Endodermal cell (in vitro differentiated cells): Measurements from ENCODE around the gene DUSP19. TPM values are rescaled to one million over a fixed set of nuclear protein-coding genes. Genes with fewer than 3 reads are reported as not detected.

Experiments
- DNase-seq: peaks from one replicate; pipeline ENCODE4 v3.0.0-alpha.2; 2017
- H3K27ac ChIP-seq: 2 replicates; pipeline ENCODE4 v1.5.1; 2013; ENCODE audit warnings: mild to moderate bottlenecking, low read depth, low read length, moderate library complexity
- H3K27me3 ChIP-seq: 2 replicates; pipeline ENCODE4 v1.6.1; 2013; ENCODE audit warnings: mild to moderate bottlenecking, low read length, moderate library complexity; ENCODE audit not compliant: insufficient read depth, control insufficient read depth, poor library complexity, severe bottlenecking
- H3K36me3 ChIP-seq: 2 replicates; pipeline ENCODE4 v1.7.0; 2013; ENCODE audit warnings: mild to moderate bottlenecking, low read length, moderate library complexity; ENCODE audit not compliant: control insufficient read depth, insufficient read depth
- H3K4me1 ChIP-seq: one replicate; pipeline ENCODE4 v1.7.0; 2013; ENCODE audit warnings: low read length; ENCODE audit not compliant: control insufficient read depth, insufficient read depth
- H3K4me3 ChIP-seq: 2 replicates; pipeline ENCODE4 v1.5.1; 2013; ENCODE audit warnings: mild to moderate bottlenecking, low read length, moderate library complexity
- H3K9ac ChIP-seq: 2 replicates; pipeline ENCODE4 v1.6.1; 2013; ENCODE audit warnings: mild to moderate bottlenecking, low read length, moderate library complexity; ENCODE audit not compliant: poor library complexity, severe bottlenecking; ENCODE audit errors: extremely low read depth
- H3K9me3 ChIP-seq: 2 replicates; pipeline ENCODE4 v1.6.1; 2013; ENCODE audit warnings: mild to moderate bottlenecking, low read length, moderate library complexity; ENCODE audit not compliant: control insufficient read depth
- H3K27ac Mint-ChIP-seq: 2 replicates; pipeline ENCODE4 v1.8.0; 2020; ENCODE audit warnings: mixed read lengths
- H3K27me3 Mint-ChIP-seq: 2 replicates; pipeline ENCODE4 v1.8.0; 2021; ENCODE audit warnings: mild to moderate bottlenecking, mixed read lengths; ENCODE audit not compliant: insufficient read depth
- H3K36me3 Mint-ChIP-seq: 2 replicates; pipeline ENCODE4 v1.8.0; 2020; ENCODE audit warnings: low read depth, mixed read lengths
- H3K4me1 Mint-ChIP-seq: 2 replicates; pipeline ENCODE4 v1.8.0; 2020; ENCODE audit warnings: mixed read lengths
- H3K4me3 Mint-ChIP-seq: 2 replicates; pipeline ENCODE4 v1.8.0; 2020; ENCODE audit warnings: mild to moderate bottlenecking, moderate library complexity, mixed read lengths
- H3K9me3 Mint-ChIP-seq: 2 replicates; pipeline ENCODE4 v1.8.0; 2020; ENCODE audit warnings: mild to moderate bottlenecking, mixed read lengths
- WGBS, 2 experiments: methylation state at CpG; one replicate each; pipeline versions ENCODE4 v1.1.5 to v1.1.7; 2013; ENCODE audit warnings: missing lambda C conversion rate in 2 of 2, mixed read lengths in 1 of 2; ENCODE audit not compliant: insufficient coverage in 1 of 2, insufficient read length in 1 of 2; 5-methylcytosine and 5-hydroxymethylcytosine counted together
- long read RNA-seq, 4 experiments: library from polyadenylated mRNA in 2 of 4; library from RNA in 1 of 4; library from capped mRNA in 1 of 4; stranded (forward) in 3 of 4; unstranded in 1 of 4; transcript quantifications; one replicate each; pipeline ENCODE4 v2.0.0, GENCODE V29; 2020 to 2021; ENCODE audit warnings: inconsistent platforms in 1 of 4
- polyA plus RNA-seq, 2 experiments: library from polyadenylated mRNA; stranded (reverse); fragments of 50-300 nt; gene quantifications; one replicate each; pipeline ENCODE4 v1.2.3, GENCODE V29; 2013
- total RNA-seq, 2 donors: library from RNA; stranded (reverse); fragmentation: NEBNext Ultra II Directional in 1 of 2; extraction: Animal tissue kit (Norgen Biotek cat#: 25700) in 1 of 2; gene quantifications; 2 replicates in 1 of 2; 3 replicates in 1 of 2; pipeline ENCODE4 v1.2.1, GENCODE V29; 2021
- TF ChIP-seq, protein P1 (sequence below): fragments of 200-600 bp; sonication (generic); conservative IDR thresholded peaks from 2 replicates; pipeline ENCODE4 v1.5.0; 2021; ENCODE audit warnings: antibody characterized with exemption, mild to moderate bottlenecking

Gene DUSP19, protein sequence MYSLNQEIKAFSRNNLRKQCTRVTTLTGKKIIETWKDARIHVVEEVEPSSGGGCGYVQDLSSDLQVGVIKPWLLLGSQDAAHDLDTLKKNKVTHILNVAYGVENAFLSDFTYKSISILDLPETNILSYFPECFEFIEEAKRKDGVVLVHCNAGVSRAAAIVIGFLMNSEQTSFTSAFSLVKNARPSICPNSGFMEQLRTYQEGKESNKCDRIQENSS
- total RNA-seq: 1 to 10 TPM; 1.7 TPM
- 1.2 TPM for polyA plus RNA-seq (2013, experiment 1 of 2)
- polyA plus RNA-seq (2013, experiment 2 of 2): 1.6 TPM
- long read RNA-seq, experiment 1, partial matches to known transcripts: 0 of 1 reads
- long read RNA-seq, experiment 1, other reads (novel, unspliced or antisense): 1 of 1 reads
- long read RNA-seq, experiment 2, full-length matches to known transcripts: 1 of 1 reads
- long read RNA-seq, experiment 2, partial matches to known transcripts: 0 of 1 reads
- long read RNA-seq, experiment 2, other reads (novel, unspliced or antisense): 0 of 1 reads
- long read RNA-seq, experiment 3, full-length matches to known transcripts: 2 of 3 reads
- long read RNA-seq, experiment 3, partial matches to known transcripts: 1 of 3 reads
- long read RNA-seq, experiment 3, other reads (novel, unspliced or antisense): 0 of 3 reads
- long read RNA-seq, experiment 4, full-length matches to known transcripts: 1 of 2 reads
- long read RNA-seq, experiment 4, partial matches to known transcripts: 1 of 2 reads
- long read RNA-seq, experiment 4, other reads (novel, unspliced or antisense): 0 of 2 reads

DNA sequence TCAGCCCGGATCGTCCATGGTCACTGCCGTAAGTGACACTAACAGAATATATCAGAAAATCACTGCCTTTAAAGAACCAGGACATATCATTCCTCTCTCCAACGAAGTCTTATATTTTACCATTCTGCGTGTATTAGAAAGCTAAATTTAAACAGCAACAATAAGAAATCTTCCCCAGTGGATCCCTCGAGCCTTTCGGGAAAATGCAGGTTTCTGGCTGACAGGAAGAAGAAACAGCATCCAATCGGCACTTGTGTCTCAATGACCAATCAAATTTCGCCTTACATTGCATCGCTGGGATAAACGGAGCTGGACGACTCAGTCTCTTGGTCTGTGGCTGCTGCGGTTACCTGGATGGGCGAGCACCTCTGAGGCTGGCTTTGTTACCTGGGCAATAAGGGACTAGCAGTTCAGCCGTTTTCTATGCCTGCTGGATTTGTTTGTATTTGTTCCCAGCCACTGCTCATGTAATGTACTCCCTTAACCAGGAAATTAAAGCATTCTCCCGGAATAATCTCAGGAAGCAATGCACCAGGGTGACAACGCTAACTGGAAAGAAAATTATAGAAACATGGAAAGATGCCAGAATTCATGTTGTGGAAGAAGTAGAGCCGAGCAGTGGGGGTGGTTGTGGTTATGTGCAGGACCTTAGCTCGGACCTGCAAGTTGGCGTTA is at the start of gene DUSP19:
Gene DUSP19 (plus strand): TSS at position 284 of the 675 bp plus-strand sequence. CDS start 187 bp downstream, at position 471.
- DNase-seq: peak; percentile 99

DNA sequence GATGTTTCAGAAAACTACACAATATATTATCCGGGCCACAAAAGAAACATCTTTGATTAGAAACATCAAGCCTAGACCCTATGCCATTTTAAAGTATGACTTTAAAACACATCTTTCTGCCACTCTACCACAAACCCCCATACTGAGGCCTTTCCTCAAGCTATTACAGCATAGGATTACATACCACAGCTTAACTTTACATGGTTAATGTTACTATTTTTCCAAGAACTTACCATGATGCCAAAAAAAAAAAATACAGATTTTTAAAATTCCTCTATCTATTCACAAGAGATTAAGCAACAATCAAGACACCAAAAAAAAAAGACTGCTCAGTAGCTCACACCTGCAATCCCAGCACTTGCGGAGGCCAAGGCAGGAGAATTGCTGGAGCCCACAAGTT is 49.3 kb upstream of the DUSP19 start:
- H3K27ac Mint-ChIP-seq: peak overlapping the region; percentile 3

More for the DNA sequence above, at the start of gene DUSP19:
- no peaks in the 10 kb centered on the region for H3K27me3 Mint-ChIP-seq
- peak within 1 kb of the TSS; percentile 73 for H3K27ac Mint-ChIP-seq
- H3K4me1 Mint-ChIP-seq: peaks cover 16% of the 10 kb centered on the region
- no peaks in the 10 kb centered on the region for H3K36me3 Mint-ChIP-seq
- Histone ChIP-seq H3K27ac (no peak within 1 kb of the TSS), H3K9me3 (no peaks in the 10 kb centered on the region), H3K36me3 (no peaks in the 10 kb centered on the region), H3K9ac (no peak within 1 kb of the TSS), H3K4me1 (no peaks in the 10 kb centered on the region), H3K4me3 (peak within 1 kb of the TSS; percentile 74), H3K27me3 (no peaks in the 10 kb centered on the region)
- TF ChIP-seq, protein P1, sequence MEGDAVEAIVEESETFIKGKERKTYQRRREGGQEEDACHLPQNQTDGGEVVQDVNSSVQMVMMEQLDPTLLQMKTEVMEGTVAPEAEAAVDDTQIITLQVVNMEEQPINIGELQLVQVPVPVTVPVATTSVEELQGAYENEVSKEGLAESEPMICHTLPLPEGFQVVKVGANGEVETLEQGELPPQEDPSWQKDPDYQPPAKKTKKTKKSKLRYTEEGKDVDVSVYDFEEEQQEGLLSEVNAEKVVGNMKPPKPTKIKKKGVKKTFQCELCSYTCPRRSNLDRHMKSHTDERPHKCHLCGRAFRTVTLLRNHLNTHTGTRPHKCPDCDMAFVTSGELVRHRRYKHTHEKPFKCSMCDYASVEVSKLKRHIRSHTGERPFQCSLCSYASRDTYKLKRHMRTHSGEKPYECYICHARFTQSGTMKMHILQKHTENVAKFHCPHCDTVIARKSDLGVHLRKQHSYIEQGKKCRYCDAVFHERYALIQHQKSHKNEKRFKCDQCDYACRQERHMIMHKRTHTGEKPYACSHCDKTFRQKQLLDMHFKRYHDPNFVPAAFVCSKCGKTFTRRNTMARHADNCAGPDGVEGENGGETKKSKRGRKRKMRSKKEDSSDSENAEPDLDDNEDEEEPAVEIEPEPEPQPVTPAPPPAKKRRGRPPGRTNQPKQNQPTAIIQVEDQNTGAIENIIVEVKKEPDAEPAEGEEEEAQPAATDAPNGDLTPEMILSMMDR: no peak
- 55 to 66% methylated on average over 15 to 20 of the region's 20 CpGs for WGBS, 2 experiments
- H3K4me3 Mint-ChIP-seq: peak within 1 kb of the TSS; percentile 65
- H3K9me3 Mint-ChIP-seq: no peaks in the 10 kb centered on the region

More for the DNA sequence above, 49.3 kb upstream of the DUSP19 start:
- no peak overlapping the region for H3K4me3 ChIP-seq
- peaks cover 26% of the 10 kb centered on the region for H3K4me1 Mint-ChIP-seq
- DNase-seq: no peak
- H3K36me3 Mint-ChIP-seq: peaks cover 3% of the 10 kb centered on the region
- no peak overlapping the region for H3K27ac ChIP-seq
- no peaks in the 10 kb centered on the region for H3K27me3 ChIP-seq
- 94 to 100% methylated on average over 2 of the region's 2 CpGs for WGBS, 2 experiments
- H3K9ac ChIP-seq: no peak overlapping the region
- H3K9me3 ChIP-seq: no peaks in the 10 kb centered on the region
- no peaks in the 10 kb centered on the region for H3K4me1 ChIP-seq
- H3K4me3 Mint-ChIP-seq: no peak overlapping the region
- no peaks in the 10 kb centered on the region for H3K9me3 Mint-ChIP-seq
- no peaks in the 10 kb centered on the region for H3K36me3 ChIP-seq
- TF ChIP-seq, protein P1: no peak
- H3K27me3 Mint-ChIP-seq: no peaks in the 10 kb centered on the region
